ENCODE data around the gene RPH3AL.
"Not testable (repeated sequence)": the region's sequence is repeated elsewhere in the genome, so short reads cannot be mapped to it uniquely, and the experiment has no call there.

RPH3AL gene

DNA sequence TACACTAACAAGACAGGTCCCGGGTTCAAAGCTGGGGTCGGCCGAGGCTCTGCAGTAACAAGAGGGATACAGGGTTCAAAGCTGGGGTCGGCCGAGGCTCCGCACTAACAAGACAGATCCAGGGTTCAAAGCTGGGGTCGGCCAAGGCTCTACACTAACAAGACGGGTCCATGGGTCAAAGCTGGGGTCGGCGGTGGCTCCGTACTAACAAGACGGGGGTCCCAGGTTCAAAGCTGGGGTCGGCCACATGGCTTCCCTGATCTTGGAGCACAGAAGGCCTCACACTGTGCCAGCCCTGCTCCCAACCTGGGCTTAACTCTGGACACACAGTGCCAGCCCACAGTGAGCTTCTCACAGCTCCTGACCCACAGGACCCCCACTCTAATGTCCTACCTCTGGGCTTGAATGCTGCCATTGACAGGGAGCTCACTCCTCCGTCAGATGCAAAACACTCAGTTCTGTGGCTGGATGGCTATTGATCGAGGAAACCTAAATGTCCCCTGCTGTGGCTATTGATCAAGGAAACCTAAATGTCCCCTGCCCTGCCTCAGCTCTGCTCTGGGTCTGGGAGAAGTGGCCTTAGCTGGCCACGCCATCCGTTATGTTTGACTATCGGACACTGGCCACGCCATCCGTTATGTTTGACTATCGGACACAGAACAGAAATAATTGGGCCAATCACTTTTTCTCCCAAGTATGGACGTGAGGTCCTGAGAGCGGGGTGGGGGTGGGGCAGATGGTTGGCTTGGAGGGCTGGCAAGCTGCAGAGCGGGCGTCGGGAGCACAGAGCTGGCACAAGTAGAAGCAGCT lies 116.6 kb downstream of the RPH3AL start:
- no peak for TF ChIP-seq PATZ1 (CRISPR knock-in tag; IDR thresholded peaks at IDR 0.05; ENCODE audit: borderline replicate concordance)
- no peak for TF ChIP-seq RARB (CRISPR knock-in tag; IDR thresholded peaks at IDR 0.05)
- no peak for TF ChIP-seq OSR1 (CRISPR knock-in tag; IDR thresholded peaks at IDR 0.05)
- no peak for TF ChIP-seq POU6F1 (CRISPR knock-in tag; IDR thresholded peaks at IDR 0.05; ENCODE audit: borderline replicate concordance, low read depth)
- no peak for TF ChIP-seq TOX (CRISPR knock-in tag; IDR thresholded peaks at IDR 0.05; ENCODE audit: borderline replicate concordance)
- no peak for TF ChIP-seq TCF4 (CRISPR knock-in tag; IDR thresholded peaks at IDR 0.05; ENCODE audit: borderline replicate concordance)
- TF ChIP-seq CREB5 (CRISPR knock-in tag; IDR thresholded peaks at IDR 0.05; ENCODE audit: low read depth), result no peak
- TF ChIP-seq, protein P1, sequence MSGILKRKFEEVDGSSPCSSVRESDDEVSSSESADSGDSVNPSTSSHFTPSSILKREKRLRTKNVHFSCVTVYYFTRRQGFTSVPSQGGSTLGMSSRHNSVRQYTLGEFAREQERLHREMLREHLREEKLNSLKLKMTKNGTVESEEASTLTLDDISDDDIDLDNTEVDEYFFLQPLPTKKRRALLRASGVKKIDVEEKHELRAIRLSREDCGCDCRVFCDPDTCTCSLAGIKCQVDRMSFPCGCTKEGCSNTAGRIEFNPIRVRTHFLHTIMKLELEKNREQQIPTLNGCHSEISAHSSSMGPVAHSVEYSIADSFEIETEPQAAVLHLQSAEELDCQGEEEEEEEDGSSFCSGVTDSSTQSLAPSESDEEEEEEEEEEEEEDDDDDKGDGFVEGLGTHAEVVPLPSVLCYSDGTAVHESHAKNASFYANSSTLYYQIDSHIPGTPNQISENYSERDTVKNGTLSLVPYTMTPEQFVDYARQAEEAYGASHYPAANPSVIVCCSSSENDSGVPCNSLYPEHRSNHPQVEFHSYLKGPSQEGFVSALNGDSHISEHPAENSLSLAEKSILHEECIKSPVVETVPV (CRISPR knock-in tag; IDR thresholded peaks at IDR 0.05), result no peak
- no peak for TF ChIP-seq SNAI2 (CRISPR knock-in tag; IDR thresholded peaks at IDR 0.05)
- no peak for ATAC-seq

DNA sequence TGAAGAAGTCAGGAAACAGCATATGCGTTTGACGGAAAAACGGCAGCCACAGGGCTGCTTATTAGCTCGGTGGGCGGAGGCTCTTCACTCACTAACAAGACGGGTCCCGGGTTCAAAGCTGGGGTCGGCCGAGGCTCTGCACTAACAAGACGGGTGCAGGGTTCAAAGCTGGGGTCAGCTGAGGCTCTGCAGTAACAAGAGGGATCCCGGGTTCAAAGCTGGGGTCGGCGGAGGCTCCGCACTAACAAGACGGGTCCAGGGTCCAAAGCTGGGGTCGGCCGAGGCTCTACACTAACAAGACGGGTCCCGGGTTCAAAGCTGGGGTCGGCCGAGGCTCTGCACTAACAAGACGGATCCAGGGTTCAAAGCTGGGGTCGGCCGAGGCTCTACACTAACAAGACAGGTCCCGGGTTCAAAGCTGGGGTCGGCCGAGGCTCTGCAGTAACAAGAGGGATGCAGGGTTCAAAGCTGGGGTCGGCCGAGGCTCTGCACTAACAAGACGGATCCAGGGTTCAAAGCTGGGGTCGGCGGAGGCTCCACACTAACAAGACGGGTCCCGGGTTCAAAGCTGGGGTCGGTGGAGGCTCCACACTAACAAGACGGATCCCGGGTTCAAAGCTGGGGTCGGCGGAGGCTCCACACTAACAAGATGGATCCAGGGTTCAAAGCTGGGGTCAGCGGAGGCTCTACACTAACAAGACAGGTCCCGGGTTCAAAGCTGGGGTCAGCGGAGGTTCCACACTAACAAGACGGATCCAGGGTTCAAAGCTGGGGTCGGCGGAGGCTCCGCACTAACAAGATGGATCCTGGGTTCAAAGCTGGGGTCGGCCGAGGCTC lies 117.4 kb downstream of the RPH3AL start:
- ATAC-seq, result not testable (repeated sequence)

- ATAC-seq, result not testable (repeated sequence)
Observed at GRCh38 chr17:234163-234993, 118.2 kb downstream of the RPH3AL start.

GRCh38 chr17:233473-233941 lies 119.1 kb downstream of the RPH3AL start:
- no peak for ATAC-seq
- TF ChIP-seq POU6F1 (CRISPR knock-in tag; IDR thresholded peaks at IDR 0.05; ENCODE audit: borderline replicate concordance, low read depth) (no peak), GLIS3 (CRISPR knock-in tag; IDR thresholded peaks at IDR 0.05) (no peak), ZC3H10 (CRISPR knock-in tag; IDR thresholded peaks at IDR 0.05) (no peak), ARNTL (CRISPR knock-in tag; IDR thresholded peaks at IDR 0.05; ENCODE audit: borderline replicate concordance, low read depth) (no peak), PPARA (CRISPR knock-in tag; IDR thresholded peaks at IDR 0.05; ENCODE audit: borderline replicate concordance) (no peak), ESRRG (CRISPR knock-in tag; IDR thresholded peaks at IDR 0.05) (no peak), BACH2 (CRISPR knock-in tag; IDR thresholded peaks at IDR 0.05; ENCODE audit: borderline replicate concordance) (no peak), ZFP30 (CRISPR knock-in tag; IDR thresholded peaks at IDR 0.05) (no peak), ZNF70 (CRISPR knock-in tag; IDR thresholded peaks at IDR 0.05) (no peak), CSDC2 (CRISPR knock-in tag; IDR thresholded peaks at IDR 0.05) (no peak), ZFP3 (CRISPR knock-in tag; IDR thresholded peaks at IDR 0.05) (no peak), TCF4 (CRISPR knock-in tag; IDR thresholded peaks at IDR 0.05; ENCODE audit: borderline replicate concordance) (no peak)
- TF ChIP-seq, protein P1 (CRISPR knock-in tag; IDR thresholded peaks at IDR 0.05), result no peak
